ENCODE data around the gene CEP112. TPM values are rescaled to one million over a fixed set of nuclear protein-coding genes. Genes with fewer than 3 reads are reported as not detected.

Gene CEP112
- total and polyA plus RNA-seq, 2 of the 13 experiments (the other 11 are each of a cell fraction or from before 2014, with no cell fraction given) = 1.2 to 3.4 TPM

- TF ChIP-seq ATF2 (CRISPR knock-in tag; IDR thresholded peaks at IDR 0.05) (peak; percentile 54; the same call in 1 of the 2 replicates), HNRNPH1 (optimal IDR thresholded peaks at IDR 0.05; ENCODE audit: low read depth, low read length) (no peak), NFKBIZ (CRISPR knock-in tag; IDR thresholded peaks at IDR 0.05) (no peak), ZKSCAN1 (IDR thresholded peaks at IDR 0.05; ENCODE audit: low read length) (no peak), MEIS1 (CRISPR knock-in tag; IDR thresholded peaks at IDR 0.05; ENCODE audit: borderline replicate concordance) (no peak), CREM (IDR thresholded peaks at IDR 0.05) (no peak), CREM (CRISPR knock-in tag; IDR thresholded peaks at IDR 0.05) (no peak), STAT6 (CRISPR knock-in tag; IDR thresholded peaks at IDR 0.05; ENCODE audit: borderline replicate concordance) (no peak), NKX3-1 (CRISPR knock-in tag; IDR thresholded peaks at IDR 0.05) (no peak), RARG (CRISPR knock-in tag; IDR thresholded peaks at IDR 0.05; ENCODE audit: low read depth) (no peak), KLF11 (CRISPR knock-in tag; IDR thresholded peaks at IDR 0.05) (0 out of 2 replicates have a peak, but pooled peaks have one; percentile 57), PAX8 (CRISPR knock-in tag; IDR thresholded peaks at IDR 0.05; ENCODE audit: borderline replicate concordance) (no peak; the same call in 1 of the 2 replicates), ARNTL (CRISPR knock-in tag; IDR thresholded peaks at IDR 0.05) (peak; percentile 74), TP53 (CRISPR knock-in tag; conservative IDR thresholded peaks at IDR 0.05) (no peak), GATA4 (IDR thresholded peaks at IDR 0.05; ENCODE audit: borderline replicate concordance, low read depth) (no peak), CEBPZ (IDR thresholded peaks at IDR 0.05; ENCODE audit: low read length) (no peak), ZNF550 (CRISPR knock-in tag; IDR thresholded peaks at IDR 0.05; ENCODE audit: borderline replicate concordance) (no peak), ZFP36L2 (CRISPR knock-in tag; IDR thresholded peaks at IDR 0.05) (no peak), KDM6A (CRISPR knock-in tag; IDR thresholded peaks at IDR 0.05; ENCODE audit: low read depth) (no peak), BCL6 (CRISPR knock-in tag; IDR thresholded peaks at IDR 0.05) (peak; percentile 15; the same call in 1 of the 2 replicates), NFYB (CRISPR knock-in tag; IDR thresholded peaks at IDR 0.05) (no peak), ZNF441 (CRISPR knock-in tag; IDR thresholded peaks at IDR 0.05; ENCODE audit: borderline replicate concordance) (no peak), MIER2 (CRISPR knock-in tag; IDR thresholded peaks at IDR 0.05) (0 out of 2 replicates have a peak, but pooled peaks have one; percentile 33), MNT (IDR thresholded peaks at IDR 0.05) (peak; percentile 94)
Observed at GRCh38 chr17:66200685-66201092, 8.8 kb upstream of the CEP112 start (continued).

All from HepG2 (cell line).